NCI-H446 treated with DMSO at 0.1 percent for 48 hours (cell line): ENCODE data around the gene ZBTB20.

Experiments
- DNase-seq: peaks from one replicate; lab custom pipeline; 2025; lab: John Stamatoyannopoulos, UW

Gene ZBTB20

DNA sequence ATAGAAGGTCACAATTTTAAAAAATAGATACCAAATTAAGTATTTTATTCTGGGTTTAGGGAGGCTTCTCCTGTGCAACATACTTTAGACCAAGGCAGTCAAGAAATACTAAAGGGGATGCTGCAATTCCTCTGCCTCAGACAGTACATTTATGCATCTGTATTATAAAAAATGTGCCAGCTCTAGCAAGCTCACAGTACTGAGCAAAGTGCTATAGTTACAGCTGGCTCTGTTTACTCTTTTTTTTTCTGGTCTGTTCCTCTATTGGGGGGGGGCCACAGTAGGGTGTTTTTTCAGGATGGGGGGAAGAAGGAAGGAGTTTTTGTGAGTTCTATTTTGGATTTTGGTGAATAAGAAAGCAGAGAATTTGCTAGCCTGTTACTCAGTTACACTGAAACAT lies 668.3 kb downstream of the ZBTB20 start:
- DNase-seq = no peak

- DNase-seq = no peak
Measured at GRCh38 chr3:114476511-114476910, 670.6 kb downstream of the ZBTB20 start.

DNA sequence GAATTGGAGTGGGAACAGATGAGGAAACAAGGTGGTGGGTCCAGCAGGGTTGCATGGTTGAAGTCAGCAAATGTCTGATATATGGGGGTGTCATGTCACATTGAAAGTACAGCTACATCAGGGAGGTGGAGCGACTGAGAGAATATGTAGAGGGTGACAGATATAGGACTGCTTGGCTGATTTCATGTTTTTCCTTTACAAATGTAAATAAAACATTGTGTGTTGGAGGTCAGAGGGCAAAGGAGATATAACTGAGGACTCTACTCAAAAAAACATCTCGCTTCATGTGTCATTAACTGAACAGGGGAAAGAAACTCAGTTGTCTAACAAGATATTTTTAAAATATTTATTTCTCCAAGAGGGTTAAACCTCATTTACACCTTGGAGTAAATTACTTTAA lies 675.6 kb downstream of the ZBTB20 start:
- no peak for DNase-seq

GRCh38 chr3:114469070-114469469 lies 678.0 kb downstream of the ZBTB20 start:
- no peak for DNase-seq

- DNase-seq = no peak
Measured at GRCh38 chr3:114466816-114467215, 680.3 kb downstream of the ZBTB20 start.

GRCh38 chr3:114466251-114466650 lies 680.8 kb downstream of the ZBTB20 start:
- no peak for DNase-seq

DNA sequence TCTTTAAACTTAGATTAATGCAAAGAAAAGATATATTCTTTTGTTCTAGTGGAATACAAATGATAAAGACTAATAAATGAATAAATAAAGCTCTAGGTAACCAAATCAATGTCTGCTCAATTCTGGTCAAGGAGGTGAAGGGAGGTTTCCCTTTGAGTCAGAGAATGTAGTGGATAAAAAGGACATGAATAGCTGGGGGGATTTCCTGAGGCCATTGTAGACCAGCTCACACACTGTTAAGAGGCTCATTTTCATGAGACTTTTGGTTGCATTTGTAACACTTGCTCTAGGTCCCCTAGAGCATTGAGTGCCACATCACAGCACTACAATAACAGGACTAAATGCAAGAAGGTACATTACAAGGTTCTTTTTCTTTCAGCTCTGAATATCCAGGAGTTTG lies 682.5 kb downstream of the ZBTB20 start:
- no peak for DNase-seq

- no peak for DNase-seq
Measured at GRCh38 chr3:114462750-114463149, 684.3 kb downstream of the ZBTB20 start.

GRCh38 chr3:114460459-114460858 lies 686.6 kb downstream of the ZBTB20 start:
- no peak for DNase-seq

DNA sequence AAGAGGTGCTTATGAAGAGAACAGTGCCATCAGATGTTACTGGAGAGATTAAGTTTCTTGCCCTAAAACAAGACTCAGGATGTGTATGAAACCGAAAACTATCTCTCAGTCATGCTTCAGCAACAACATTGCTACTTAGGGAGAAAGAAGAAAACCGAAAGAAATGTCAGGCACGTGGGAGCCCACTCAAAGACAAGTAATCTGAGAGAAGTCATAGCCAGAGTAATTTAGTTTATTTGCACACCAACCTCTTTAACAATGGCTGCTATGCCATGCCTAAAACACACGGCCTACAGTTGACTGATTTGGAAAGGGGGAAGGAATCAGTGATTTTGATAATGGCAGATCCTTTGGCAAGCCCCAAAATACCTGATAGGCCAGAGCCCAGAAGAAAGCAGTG lies 690.3 kb downstream of the ZBTB20 start:
- DNase-seq = no peak

DNA sequence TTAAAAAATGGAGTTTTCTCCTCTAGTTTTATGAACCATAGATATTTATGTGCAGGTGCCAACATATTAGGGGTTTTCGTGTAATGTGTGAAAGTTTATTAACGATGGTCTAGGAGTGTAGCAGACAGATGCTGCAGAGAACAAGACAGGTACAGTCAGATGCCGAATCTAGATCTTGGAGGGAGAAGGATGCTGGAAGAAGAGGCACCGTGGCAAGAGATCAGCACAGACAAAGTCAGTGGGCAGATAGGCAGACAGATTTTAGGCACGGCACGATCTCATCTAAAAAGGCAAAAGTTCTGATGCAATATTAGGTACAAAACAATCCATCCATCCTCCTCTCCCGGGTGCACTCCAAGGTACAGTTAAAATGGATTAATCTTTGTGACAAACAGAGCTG lies 691.7 kb downstream of the ZBTB20 start:
- no peak for DNase-seq

DNA sequence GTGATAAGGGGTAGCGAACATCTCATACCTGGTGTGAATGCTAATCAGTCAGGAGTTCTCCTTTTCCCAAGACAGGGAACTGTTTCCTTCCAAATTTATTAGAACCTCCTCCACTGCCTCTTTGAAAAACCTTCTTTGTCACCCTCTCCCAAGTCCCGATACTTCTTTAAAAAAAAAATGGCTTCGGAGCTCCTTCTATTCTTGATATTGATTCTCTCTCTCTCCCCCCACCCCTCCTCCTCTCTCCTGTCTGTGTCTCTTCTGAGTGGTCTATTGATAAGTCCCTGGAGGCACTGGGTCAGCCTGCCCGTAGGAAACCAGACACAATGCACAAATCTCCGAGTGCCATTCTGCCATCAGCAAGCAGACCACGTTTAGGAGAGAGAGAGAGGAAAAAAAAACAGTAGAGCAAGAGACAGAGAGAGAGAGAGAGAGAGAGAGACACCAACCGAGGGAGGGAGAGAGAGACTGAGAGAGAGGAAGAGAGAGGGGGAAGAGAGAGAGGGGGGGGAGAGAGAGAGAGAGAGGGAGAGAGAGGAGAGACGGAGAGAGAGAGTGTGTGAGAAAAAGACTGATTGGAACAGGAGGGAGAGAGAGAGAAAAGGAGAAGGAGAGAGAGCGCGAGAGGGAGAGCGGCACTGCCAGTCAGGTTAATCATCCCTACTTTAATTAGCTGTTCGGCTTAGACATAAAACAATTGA lies 692.4 kb downstream of the ZBTB20 start:
- DNase-seq = no peak

GRCh38 chr3:114453361-114453780 lies 693.7 kb downstream of the ZBTB20 start:
- DNase-seq = no peak

GRCh38 chr3:114452937-114453336 lies 694.2 kb downstream of the ZBTB20 start:
- no peak for DNase-seq

DNA sequence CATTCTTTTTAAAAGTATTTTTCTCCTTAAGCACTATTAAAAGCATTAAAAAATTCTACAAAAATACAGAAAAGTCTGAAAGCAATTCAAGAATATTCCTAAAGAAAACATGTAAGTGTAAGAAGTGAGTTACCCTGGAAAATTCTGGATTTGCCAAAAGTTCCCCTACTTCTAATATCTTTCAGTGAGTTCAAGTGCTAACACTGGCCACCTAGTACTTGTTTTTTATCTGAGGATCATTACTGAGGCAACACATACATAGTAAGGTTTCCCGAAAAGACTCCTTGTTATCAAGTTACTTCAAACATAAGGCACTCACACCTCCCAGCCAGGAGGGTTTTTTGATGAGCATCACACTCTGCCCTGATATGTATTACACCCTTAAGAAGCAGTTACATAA lies 694.8 kb downstream of the ZBTB20 start:
- DNase-seq = peak; percentile 31

- no peak for DNase-seq
Measured at GRCh38 chr3:114451561-114452018, 695.5 kb downstream of the ZBTB20 start.

DNA sequence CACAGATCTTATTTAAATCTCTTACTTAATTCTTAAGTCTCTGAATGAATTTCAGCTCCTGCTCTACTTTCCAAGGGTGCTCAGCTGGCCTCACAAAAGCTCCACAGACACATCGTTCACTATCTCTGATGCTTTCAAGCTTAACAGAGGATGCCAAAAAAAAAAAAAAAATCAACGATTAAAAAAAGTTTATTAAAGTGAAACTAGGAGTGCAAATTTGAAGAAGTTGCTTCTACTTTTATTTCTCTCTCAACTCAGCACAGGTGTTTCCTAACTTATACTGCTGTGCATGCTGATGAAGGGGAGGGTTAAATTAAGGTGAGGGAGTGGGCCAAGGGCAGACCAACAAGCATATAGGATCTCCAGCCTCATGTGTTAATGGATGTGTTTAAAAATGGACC lies 696.0 kb downstream of the ZBTB20 start:
- DNase-seq = no peak

GRCh38 chr3:114450008-114450596 lies 697.0 kb downstream of the ZBTB20 start:
- no peak for DNase-seq

DNA sequence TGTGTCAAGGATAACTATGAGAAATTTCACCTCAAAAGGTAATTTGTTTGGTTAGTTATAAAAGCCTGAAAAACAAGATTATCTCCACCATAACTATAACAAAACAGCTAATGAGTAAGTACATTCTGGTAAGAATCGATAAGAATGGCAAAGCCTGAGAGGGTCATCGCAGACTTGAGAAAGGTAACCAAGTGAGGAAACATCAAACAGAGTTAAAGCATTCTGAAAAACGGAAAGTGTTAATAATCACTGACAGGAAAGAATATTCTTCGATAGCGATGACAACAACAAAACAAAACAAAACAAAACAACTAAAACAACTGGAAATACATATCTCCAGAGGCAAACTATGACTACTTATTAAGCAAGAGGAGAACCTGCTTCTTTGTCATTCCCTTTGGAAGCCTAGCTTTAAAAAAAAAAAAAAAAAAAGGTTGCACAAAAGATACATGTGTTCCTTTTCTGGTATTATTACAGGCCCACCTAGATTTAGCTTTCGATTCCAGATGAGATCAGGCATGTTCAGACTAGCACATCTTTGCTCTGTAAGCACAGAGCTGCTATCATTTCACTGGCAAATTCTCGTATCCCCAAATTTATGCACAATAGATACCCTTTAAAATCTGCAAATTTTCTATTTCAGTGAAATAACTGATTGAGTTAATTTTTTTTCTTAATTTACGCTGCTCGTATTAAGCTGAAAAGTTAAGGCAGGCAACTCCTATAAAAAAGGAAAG lies 697.6 kb downstream of the ZBTB20 start:
- no peak for DNase-seq

GRCh38 chr3:114447950-114448479 lies 699.1 kb downstream of the ZBTB20 start:
- no peak for DNase-seq

DNA sequence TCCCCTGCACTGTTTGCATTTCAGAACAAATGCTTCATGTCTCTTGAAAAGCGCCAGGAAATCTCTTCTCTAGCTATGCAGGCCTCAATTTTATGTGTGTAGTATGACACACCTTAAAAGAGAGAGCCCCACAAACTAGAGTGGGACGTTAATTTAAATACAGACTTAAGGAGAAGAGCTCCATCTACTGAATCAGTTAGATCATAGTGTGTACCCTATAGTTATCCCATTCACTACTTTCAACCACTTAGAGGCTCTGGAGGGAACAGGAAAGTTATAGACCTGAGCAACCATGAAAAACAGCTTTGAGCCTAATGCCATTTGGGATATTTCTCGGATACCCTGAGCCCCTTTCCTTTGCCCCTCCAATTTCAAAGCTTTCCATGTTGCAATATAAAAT lies 699.5 kb downstream of the ZBTB20 start:
- DNase-seq = no peak

- DNase-seq = peak; percentile 24
Measured at GRCh38 chr3:114446600-114446999, 700.5 kb downstream of the ZBTB20 start.

- no peak for DNase-seq
Measured at GRCh38 chr3:114445233-114445632, 701.9 kb downstream of the ZBTB20 start.
